CD14-positive monocyte (primary cell): Measurements from ENCODE around the gene TMEM82. TPM values are rescaled to one million over a fixed set of nuclear protein-coding genes. Genes with fewer than 3 reads are reported as not detected.

Experiments
- DNase-seq, 3 donors: peaks; one replicate each; pipeline ENCODE4 v3.0.0-alpha.2; 2011 to 2022
- H2AFZ ChIP-seq: 2 replicates; pipeline ENCODE4 v1.6.0; 2012; ENCODE audit warnings: mild to moderate bottlenecking, low read depth, low read length, inconsistent platforms; ENCODE audit not compliant: insufficient read depth, poor library complexity, severe bottlenecking
- H3K27ac ChIP-seq, 2 donors: 1 replicate in 1 of 2; 2 replicates in 1 of 2; pipeline ENCODE4 v1.5.1; 2012 to 2013; ENCODE audit warnings: low read length in 2 of 2, control low read depth in 1 of 2, inconsistent platforms in 1 of 2, low read depth in 1 of 2, mild to moderate bottlenecking in 1 of 2
- H3K27me3 ChIP-seq, 2 donors: one replicate each; pipeline versions ENCODE4 v1.6.0 to v1.6.1; 2011 to 2013; ENCODE audit warnings: low read length in 2 of 2; ENCODE audit not compliant: control insufficient read depth in 2 of 2, insufficient read depth in 2 of 2
- H3K36me3 ChIP-seq, 2 donors: replicated peaks in 1 of 2; 1 replicate in 1 of 2; 2 replicates in 1 of 2; pipeline versions ENCODE4 v1.5.1 to v1.6.1; 2012 to 2013; ENCODE audit warnings: low read length in 2 of 2, control low read depth in 1 of 2, inconsistent platforms in 1 of 2, mild to moderate bottlenecking in 1 of 2; ENCODE audit not compliant: insufficient read depth in 2 of 2, control insufficient read depth in 1 of 2
- H3K4me1 ChIP-seq, 2 donors: 1 replicate in 1 of 2; 2 replicates in 1 of 2; pipeline versions ENCODE4 v1.5.1 to v1.6.1; 2012 to 2013; ENCODE audit warnings: low read length in 2 of 2, control low read depth in 1 of 2, inconsistent platforms in 1 of 2, mild to moderate bottlenecking in 1 of 2, moderate library complexity in 1 of 2; ENCODE audit not compliant: insufficient read depth in 2 of 2, control insufficient read depth in 1 of 2
- H3K4me2 ChIP-seq: replicated peaks from 2 replicates; pipeline ENCODE3; 2012; ENCODE audit warnings: low read length, moderate library complexity, mild to moderate bottlenecking; ENCODE audit not compliant: poor library complexity, severe bottlenecking; ENCODE audit errors: extremely low read depth
- H3K4me3 ChIP-seq, 3 experiments: fragments of 200-600 bp in 1 of 3; sonication (generic) in 1 of 3; replicated peaks in 1 of 3; 1 replicate in 2 of 3; 2 replicates in 1 of 3; pipeline ENCODE4 v1.5.1; 2011 to 2013; ENCODE audit warnings: low read length in 3 of 3, mild to moderate bottlenecking in 3 of 3, control low read depth in 2 of 3, low read depth in 2 of 3, inconsistent platforms in 1 of 3, moderate library complexity in 1 of 3
- H3K79me2 ChIP-seq: 2 replicates; pipeline ENCODE4 v1.6.0; 2012; ENCODE audit warnings: mild to moderate bottlenecking, control low read depth, inconsistent platforms, low read length, moderate library complexity; ENCODE audit not compliant: insufficient read depth
- H3K9ac ChIP-seq: 2 replicates; pipeline ENCODE4 v1.6.0; 2017; ENCODE audit warnings: low read length, mild to moderate bottlenecking; ENCODE audit not compliant: insufficient read depth, poor library complexity, severe bottlenecking
- H3K9me3 ChIP-seq, 2 donors: replicated peaks in 1 of 2; 1 replicate in 1 of 2; 2 replicates in 1 of 2; pipeline versions ENCODE4 v1.5.1 to v1.6.1; 2012 to 2013; ENCODE audit warnings: low read length in 2 of 2, control low read depth in 1 of 2; ENCODE audit not compliant: control insufficient read depth in 1 of 2, insufficient read depth in 1 of 2
- H4K20me1 ChIP-seq: 2 replicates; pipeline ENCODE4 v1.6.0; 2012; ENCODE audit warnings: mild to moderate bottlenecking, low read length, control low read depth, moderate library complexity; ENCODE audit not compliant: insufficient read depth
- H3K27ac Mint-ChIP-seq, 7 donors: one replicate each; pipeline ENCODE4 v1.8.0; 2020; ENCODE audit warnings: mild to moderate bottlenecking in 7 of 7, mixed read lengths in 7 of 7, moderate library complexity in 6 of 7, inconsistent platforms in 2 of 7
- H3K27me3 Mint-ChIP-seq, 3 donors: one replicate each; pipeline ENCODE4 v1.8.0; 2021 to 2022; ENCODE audit warnings: low read depth in 3 of 3, mild to moderate bottlenecking in 3 of 3, mixed read lengths in 3 of 3, moderate library complexity in 3 of 3, inconsistent platforms in 1 of 3
- H3K36me3 Mint-ChIP-seq, 2 donors: one replicate each; pipeline ENCODE4 v1.8.0; 2020; ENCODE audit warnings: mixed read lengths in 2 of 2, inconsistent platforms in 1 of 2, mild to moderate bottlenecking in 1 of 2
- H3K4me1 Mint-ChIP-seq: one replicate; pipeline ENCODE4 v1.8.0; 2020; ENCODE audit warnings: mild to moderate bottlenecking, mixed read lengths
- H3K4me3 Mint-ChIP-seq, 2 donors: one replicate each; pipeline ENCODE4 v1.8.0; 2020; ENCODE audit warnings: mild to moderate bottlenecking in 2 of 2, mixed read lengths in 2 of 2, moderate library complexity in 1 of 2
- H3K9me3 Mint-ChIP-seq, 7 donors: one replicate each; pipeline ENCODE4 v1.8.0; 2020 to 2022; ENCODE audit warnings: mixed read lengths in 7 of 7, mild to moderate bottlenecking in 6 of 7, moderate library complexity in 6 of 7, inconsistent platforms in 2 of 7
- WGBS: methylation state at CpG from one replicate; pipeline ENCODE4 v1.1.5; 2013; ENCODE audit warnings: missing lambda C conversion rate; ENCODE audit not compliant: insufficient coverage; 5-methylcytosine and 5-hydroxymethylcytosine counted together
- intact Hi-C, 2 donors: fragments of 100-400 bp; cut with micrococcal nuclease; formaldehyde crosslinking; loops; one replicate each; pipeline versions ENCODE4 v1.15.0 to v1.15.1; 2023
- polyA plus RNA-seq, 3 donors: library from polyadenylated mRNA; depleted of rRNA in 1 of 3; unstranded in 2 of 3; stranded (reverse) in 1 of 3; fragments of 300-500 nt in 2 of 3; fragments of >200 nt in 1 of 3; fragmentation: Illumina TruSeq in 2 of 3; gene quantifications; 1 replicate in 2 of 3; 2 replicates in 1 of 3; pipeline ENCODE4 v1.2.3, GENCODE V29; 2012 to 2021
- TF ChIP-seq, protein P1 (sequence below): fragments of 200-600 bp; IDR thresholded peaks from one replicate; pipeline ENCODE4 v1.8.0; 2022; ENCODE audit warnings: antibody characterized with exemption, mild to moderate bottlenecking

Gene TMEM82
- polyA plus RNA-seq, 3 donors, result not detected

DNA sequence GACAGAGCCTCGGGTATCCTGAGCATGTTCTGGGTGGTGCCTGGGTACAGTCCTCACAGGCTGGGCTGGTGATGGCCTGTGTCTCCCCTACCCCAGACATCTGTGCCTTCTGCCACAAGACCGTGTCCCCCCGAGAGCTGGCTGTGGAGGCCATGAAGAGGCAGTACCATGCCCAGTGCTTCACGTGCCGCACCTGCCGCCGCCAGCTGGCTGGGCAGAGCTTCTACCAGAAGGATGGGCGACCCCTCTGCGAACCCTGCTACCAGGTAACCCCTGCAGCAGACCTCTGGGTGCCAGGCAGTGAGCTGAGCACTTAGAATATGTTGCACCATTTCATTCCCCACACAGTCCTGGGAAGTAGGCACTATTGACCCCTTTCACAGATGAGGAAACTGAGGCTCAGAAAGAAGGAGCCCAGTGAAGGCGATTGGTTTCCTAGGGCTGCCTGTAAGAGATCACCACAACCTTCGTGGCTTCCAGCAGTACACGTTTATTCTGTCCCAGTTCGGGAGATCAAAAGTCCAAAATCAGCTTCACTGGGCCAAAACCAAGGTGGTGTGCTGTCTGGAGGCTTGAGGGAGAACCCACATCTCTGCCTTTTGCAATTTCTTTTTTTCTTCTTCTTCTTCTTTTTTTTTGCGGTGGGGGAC, 28.1 kb downstream of the TMEM82 start:
- peaks cover 7 to 14% (median 12%) of the 10 kb centered on the region in 3 donors for H3K27me3 Mint-ChIP-seq
- no peaks in the 10 kb centered on the region for H3K4me1 Mint-ChIP-seq
- no peak overlapping the region for H3K9ac ChIP-seq
- no peak overlapping the region for H3K4me3 Mint-ChIP-seq
- no peaks in the 10 kb centered on the region for H3K9me3 ChIP-seq
- H3K36me3 Mint-ChIP-seq, result no peaks in the 10 kb centered on the region
- no peak overlapping the region for H3K4me3 ChIP-seq
- H3K4me2 ChIP-seq, result no peak overlapping the region
- H4K20me1 ChIP-seq, result no peaks in the 10 kb centered on the region
- peaks cover 0 to 2% (median 0%) of the 10 kb centered on the region in 7 donors for H3K9me3 Mint-ChIP-seq
- DNase-seq, result no peak
- intact Hi-C loops, result no loop called here
- no peaks in the 10 kb centered on the region for H3K4me1 ChIP-seq
- no peaks in the 10 kb centered on the region for H3K79me2 ChIP-seq
- WGBS, result 96% methylated on average over 10 of the region's 14 CpGs
- H2AFZ ChIP-seq, result no peak overlapping the region
- H3K27ac ChIP-seq, result no peak overlapping the region
- no peak overlapping the region for H3K27ac Mint-ChIP-seq
- H3K36me3 ChIP-seq, result no peaks in the 10 kb centered on the region
- TF ChIP-seq, protein P1, sequence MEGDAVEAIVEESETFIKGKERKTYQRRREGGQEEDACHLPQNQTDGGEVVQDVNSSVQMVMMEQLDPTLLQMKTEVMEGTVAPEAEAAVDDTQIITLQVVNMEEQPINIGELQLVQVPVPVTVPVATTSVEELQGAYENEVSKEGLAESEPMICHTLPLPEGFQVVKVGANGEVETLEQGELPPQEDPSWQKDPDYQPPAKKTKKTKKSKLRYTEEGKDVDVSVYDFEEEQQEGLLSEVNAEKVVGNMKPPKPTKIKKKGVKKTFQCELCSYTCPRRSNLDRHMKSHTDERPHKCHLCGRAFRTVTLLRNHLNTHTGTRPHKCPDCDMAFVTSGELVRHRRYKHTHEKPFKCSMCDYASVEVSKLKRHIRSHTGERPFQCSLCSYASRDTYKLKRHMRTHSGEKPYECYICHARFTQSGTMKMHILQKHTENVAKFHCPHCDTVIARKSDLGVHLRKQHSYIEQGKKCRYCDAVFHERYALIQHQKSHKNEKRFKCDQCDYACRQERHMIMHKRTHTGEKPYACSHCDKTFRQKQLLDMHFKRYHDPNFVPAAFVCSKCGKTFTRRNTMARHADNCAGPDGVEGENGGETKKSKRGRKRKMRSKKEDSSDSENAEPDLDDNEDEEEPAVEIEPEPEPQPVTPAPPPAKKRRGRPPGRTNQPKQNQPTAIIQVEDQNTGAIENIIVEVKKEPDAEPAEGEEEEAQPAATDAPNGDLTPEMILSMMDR, result no peak
- H3K27me3 ChIP-seq, result no peaks in the 10 kb centered on the region

DNA sequence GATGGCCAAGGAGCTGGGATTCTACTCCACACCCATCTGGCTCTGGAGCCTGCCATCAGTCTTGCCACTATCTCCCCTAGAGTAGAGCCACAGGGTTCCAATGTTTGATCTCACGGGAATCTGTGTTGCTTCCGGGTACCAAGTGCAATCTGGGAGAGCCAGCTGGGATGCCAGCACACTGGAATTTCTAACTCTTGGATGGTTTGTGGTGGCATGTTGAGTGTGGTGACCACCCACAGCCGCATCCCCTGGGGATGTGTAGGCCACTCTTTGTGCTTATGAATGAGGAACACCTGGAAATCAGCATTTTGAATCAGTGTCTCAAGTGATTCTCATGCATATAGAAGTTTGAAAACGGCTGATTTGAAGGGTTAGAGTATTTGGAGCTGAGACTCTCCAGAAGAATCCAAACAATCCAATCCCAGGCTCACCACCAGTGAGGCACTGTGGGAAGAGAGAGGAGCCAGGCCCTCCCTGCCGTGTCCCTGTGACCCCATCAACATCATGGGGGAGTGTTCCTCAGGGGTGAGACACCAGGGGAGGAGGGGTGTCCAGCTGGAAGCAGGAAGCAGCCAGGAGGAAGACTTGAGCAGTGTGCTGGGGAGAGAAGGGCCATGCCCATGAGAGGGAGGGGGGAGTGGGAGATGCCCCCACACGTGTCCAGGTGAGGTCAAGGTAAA, 29.7 kb downstream of the TMEM82 start:
- Histone ChIP-seq H2AFZ (no peak overlapping the region), H4K20me1 (no peaks in the 10 kb centered on the region), H3K9me3 (no peaks in the 10 kb centered on the region), H3K27me3 (no peaks in the 10 kb centered on the region), H3K79me2 (no peaks in the 10 kb centered on the region), H3K4me2 (no peak overlapping the region), H3K4me3 (no peak overlapping the region), H3K27ac (no peak overlapping the region), H3K4me1 (no peaks in the 10 kb centered on the region), H3K9ac (no peak overlapping the region), H3K36me3 (no peaks in the 10 kb centered on the region)
- intact Hi-C loops, result no loop called here
- Mint-ChIP-seq H3K27me3 (peaks cover 9 to 12% (median 11%) of the 10 kb centered on the region in 3 donors), H3K4me1 (no peaks in the 10 kb centered on the region), H3K4me3 (no peak overlapping the region), H3K27ac (peak overlapping the region in 1 of 7 donors; percentile 34), H3K9me3 (peaks cover 0 to 2% (median 0%) of the 10 kb centered on the region in 7 donors), H3K36me3 (no peaks in the 10 kb centered on the region)
- 84% methylated on average over 5 of the region's 6 CpGs for WGBS
- TF ChIP-seq, protein P1, result no peak
- DNase-seq, result no peak
